GM21360 (cell line): ENCODE results near the gene MOCS1.

ENCODE experiments used
- ATAC-seq: cut with Tn5 transposase; IDR thresholded peaks from one replicate; pipeline ENCODE4 v1.9.1; 2021; ENCODE audit warnings: mild to moderate bottlenecking, moderate library complexity; ENCODE audit not compliant: unreplicated experiment

The MOCS1 gene

DNA sequence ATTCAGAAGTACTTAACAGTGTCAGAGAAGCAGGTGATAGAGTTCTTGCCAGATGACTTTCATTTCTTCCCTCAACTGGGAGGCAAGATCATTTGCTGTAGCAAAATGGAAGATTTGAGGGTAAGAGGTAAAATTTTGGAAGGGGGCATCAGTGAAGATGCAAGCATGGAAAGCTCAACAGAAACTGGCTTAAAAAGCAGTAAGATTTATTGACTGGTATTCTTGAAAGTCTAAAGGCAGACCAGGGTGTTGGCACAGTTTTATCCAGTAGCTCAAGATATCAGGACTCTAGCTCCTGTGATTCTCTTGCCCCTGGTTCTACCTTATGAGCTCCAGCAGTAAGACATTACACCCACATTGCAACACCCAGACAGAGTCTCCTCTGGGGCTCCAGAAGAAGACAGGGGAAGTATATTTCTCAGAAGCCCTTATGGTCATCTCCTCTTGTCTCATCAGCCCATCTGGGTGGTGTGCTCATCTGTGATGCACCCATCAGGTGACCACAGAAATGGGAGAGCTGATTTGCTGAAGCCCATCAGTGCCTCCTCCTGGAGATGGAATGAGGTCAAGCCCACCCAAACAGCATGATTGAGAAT lies 16.0 kb upstream of the MOCS1 start:
- no peak for ATAC-seq

- no peak for ATAC-seq
Measured at GRCh38 chr6:39948199-39948791, 14.0 kb upstream of the MOCS1 start.

- ATAC-seq = no peak
Measured at GRCh38 chr6:39947611-39948068, 13.4 kb upstream of the MOCS1 start.

- no peak for ATAC-seq
Measured at GRCh38 chr6:39945626-39946025, 11.4 kb upstream of the MOCS1 start.

DNA sequence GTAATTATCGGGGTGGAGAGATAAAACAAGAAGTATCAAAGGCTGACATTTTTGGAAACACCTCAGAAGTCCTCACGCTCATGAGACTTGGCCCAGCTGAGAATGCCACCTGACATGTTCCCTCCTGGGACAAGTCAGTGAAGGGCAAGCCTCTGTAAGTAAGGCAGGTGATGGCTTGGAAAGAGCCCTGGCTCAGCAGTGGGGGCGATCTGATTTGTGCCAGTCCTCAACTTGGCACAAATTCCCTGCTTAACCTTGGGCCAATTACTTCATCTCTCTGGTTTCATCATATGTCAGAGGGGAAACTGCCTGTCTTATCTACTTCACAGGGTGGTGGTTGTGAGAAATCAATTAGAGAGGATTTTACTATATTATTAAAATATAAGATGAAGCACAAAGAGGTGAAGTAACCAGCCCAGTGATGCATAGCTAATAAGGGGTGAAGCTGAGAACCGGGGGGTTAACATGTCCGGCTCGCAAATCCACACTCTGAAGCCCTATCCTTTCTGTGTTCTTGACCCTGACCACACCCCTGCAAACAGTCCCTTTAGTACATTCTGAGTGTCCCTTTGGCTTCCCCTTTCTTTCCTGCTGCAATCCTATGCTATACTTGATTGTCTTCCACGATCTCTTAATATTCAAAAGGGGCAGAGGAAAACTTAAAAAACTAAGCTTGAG lies 8.8 kb upstream of the MOCS1 start:
- no peak for ATAC-seq

GRCh38 chr6:39941820-39942219 lies 7.6 kb upstream of the MOCS1 start:
- ATAC-seq = no peak

DNA sequence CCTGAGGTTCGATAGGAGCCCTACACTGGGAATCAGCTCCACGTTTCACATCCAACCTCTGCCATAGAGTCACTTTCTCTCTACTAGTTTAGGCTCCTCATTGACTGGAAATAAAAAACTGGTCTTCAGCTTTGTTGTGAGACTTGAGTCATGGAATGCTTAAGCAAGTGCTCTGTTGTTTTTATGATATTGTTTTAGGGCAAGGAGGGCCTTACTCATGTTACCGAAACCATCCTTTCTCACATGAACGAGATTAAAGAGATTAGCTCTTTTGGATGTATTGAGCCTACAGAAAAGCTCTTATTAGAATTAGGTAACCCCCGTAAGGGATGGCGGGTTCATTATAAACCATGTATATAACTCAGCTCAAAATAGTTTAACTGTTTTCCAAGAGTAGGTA lies 6.9 kb upstream of the MOCS1 start:
- no peak for ATAC-seq

- ATAC-seq = no peak
Measured at GRCh38 chr6:39938773-39939654, 4.8 kb upstream of the MOCS1 start.

- ATAC-seq = no peak
Measured at GRCh38 chr6:39937686-39938333, 3.5 kb upstream of the MOCS1 start.

GRCh38 chr6:39936857-39937256 lies 2.6 kb upstream of the MOCS1 start:
- no peak for ATAC-seq

DNA sequence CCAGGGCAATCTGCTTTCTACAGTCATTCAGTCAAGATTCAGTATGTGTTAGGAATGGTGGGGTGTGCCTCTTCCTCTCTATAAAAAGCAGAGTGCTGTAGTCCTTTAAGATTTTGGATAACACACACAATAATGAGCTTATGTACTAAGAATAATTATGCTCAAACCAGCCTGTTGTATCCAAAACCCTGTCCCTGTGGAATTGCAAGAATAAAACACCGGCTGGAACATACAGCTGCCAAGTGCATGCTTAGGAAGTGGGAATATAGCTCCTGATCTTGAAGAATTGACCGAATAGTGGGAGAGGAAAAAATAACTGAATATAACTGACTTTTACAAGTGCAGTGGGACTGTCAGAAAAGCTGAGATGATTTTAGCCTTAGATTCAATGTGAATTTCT lies 979 bp upstream of the MOCS1 start:
- no peak for ATAC-seq

- ATAC-seq = no peak
Measured at GRCh38 chr6:39933669-39934130, 562 bp downstream of the MOCS1 start.

DNA sequence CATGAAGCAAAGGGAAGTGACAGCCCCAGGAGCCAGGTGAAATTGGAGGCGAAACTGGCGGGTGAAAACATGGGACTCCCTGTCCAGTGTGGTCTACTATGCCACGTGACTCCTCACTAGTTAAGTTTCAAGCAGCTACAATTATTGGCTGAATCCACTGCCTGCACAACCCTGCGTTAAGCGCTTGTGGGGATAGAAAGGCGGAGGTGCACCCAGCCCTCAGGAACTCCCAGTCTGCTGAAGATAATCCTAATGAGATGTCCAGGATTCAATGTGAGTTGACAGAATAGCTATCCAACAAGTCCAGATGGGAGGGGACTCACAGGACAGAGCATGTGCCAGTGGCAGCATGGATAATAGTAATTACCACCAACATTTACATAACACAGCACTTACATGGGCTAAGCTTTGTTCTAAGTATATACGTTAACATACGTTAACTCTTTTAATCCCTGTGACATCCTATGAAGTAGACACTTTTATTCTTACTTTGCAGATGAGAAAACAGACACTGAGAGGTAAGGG lies 1.8 kb downstream of the MOCS1 start:
- ATAC-seq = no peak

- no peak for ATAC-seq
Measured at GRCh38 chr6:39931607-39932006, 2.7 kb downstream of the MOCS1 start.

DNA sequence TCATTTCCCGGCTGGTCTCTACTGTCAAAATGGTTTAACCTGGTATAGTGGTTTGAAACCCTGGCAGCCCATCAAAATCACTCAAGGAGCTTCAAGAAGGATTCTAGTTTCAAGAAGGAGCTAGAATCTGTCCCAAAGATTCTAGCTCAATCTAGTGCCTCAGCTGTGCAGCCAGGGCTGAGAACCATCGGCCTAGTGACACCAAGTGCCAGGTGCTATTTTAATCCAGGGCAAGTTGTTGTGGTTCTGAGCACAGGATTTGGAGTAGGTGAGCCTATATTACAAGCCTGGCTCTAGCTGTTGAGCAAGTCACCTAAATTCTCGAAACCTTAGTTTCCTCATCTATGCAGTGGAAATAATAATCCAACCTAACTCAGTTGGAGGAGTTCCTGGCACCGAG lies 3.7 kb downstream of the MOCS1 start:
- no peak for ATAC-seq

DNA sequence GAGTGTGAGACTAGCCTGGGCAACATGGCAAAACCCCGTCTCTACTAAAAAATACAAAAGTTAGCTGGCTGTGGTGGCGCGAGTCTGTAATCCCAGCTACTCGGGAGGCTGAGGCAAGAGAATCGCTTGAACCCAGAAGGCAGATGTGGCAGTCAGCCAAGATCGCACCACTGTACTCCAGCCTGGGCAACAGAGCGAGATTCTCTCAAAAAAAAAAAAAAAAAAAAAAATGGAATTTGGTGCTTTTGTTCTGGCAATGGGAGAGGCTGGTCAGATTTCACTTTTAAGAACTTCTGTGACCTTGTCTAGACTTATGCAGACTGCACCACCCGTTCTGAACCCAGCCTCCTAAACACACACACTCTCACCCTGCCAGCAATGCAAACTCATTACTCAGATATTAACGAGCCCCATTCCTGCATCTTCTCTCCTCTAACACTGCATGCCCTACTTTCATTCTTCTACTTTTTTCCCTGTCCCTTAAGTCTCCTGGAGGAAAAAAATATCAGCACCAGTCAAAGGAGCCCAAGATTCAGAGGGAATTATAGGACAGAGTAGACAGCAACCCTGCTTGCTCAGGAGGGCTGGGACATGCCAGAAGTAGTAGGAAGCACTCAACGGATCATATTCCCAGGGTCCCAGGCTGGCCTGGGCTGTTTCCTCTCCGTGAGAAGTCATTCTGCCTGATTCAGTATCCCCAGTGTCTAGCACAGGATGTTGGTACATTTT lies 4.4 kb downstream of the MOCS1 start:
- ATAC-seq = no peak

- ATAC-seq = no peak
Measured at GRCh38 chr6:39929039-39929732, 5.1 kb downstream of the MOCS1 start.

GRCh38 chr6:39927159-39927558 lies 7.1 kb downstream of the MOCS1 start:
- ATAC-seq = no peak

GRCh38 chr6:39926668-39927067 lies 7.6 kb downstream of the MOCS1 start:
- no peak for ATAC-seq
